M059J (cell line): ENCODE data around the gene PRCP. TPM values are rescaled to one million over a fixed set of nuclear protein-coding genes. Genes with fewer than 3 reads are reported as not detected.

Experiments
- DNase-seq: peaks from one replicate; pipeline ENCODE4 v3.0.0-alpha.2; 2012; ENCODE audit warnings: low read depth
- total RNA-seq: library from RNA; depleted of rRNA; stranded (reverse); fragments of >200 nt; shearing (Covaris generic); gene quantifications from 2 replicates; pipeline ENCODE4 v1.2.3, GENCODE V29; 2014

The PRCP gene
- total RNA-seq, 1 experiment from 2014 or later = 89.6 TPM

- DNase-seq = no peak
Observed at GRCh38 chr11:82907371-82907770, 7.1 kb upstream of the PRCP start.

DNA sequence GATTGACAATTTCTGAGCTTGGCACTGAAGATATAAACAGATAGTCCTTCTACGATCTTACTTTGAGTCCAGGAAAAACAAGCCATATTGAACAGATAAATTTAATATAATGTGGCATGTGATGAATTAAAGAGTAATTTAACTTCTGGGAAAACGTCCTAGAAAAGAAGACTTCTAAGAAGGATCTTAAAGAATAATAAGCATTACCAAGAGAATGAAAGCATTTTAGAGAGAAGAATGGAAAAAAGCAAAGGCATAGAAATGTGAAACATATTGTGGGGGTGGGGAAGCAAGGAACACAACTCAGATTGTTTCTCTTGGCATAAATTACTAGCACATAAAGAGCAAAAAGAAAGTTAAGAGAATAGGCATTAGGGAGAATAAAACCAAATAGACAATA lies 6.7 kb upstream of the PRCP start:
- no peak for DNase-seq

- peak; percentile 47 for DNase-seq
Observed at GRCh38 chr11:82906236-82906635, 6.0 kb upstream of the PRCP start.

DNA sequence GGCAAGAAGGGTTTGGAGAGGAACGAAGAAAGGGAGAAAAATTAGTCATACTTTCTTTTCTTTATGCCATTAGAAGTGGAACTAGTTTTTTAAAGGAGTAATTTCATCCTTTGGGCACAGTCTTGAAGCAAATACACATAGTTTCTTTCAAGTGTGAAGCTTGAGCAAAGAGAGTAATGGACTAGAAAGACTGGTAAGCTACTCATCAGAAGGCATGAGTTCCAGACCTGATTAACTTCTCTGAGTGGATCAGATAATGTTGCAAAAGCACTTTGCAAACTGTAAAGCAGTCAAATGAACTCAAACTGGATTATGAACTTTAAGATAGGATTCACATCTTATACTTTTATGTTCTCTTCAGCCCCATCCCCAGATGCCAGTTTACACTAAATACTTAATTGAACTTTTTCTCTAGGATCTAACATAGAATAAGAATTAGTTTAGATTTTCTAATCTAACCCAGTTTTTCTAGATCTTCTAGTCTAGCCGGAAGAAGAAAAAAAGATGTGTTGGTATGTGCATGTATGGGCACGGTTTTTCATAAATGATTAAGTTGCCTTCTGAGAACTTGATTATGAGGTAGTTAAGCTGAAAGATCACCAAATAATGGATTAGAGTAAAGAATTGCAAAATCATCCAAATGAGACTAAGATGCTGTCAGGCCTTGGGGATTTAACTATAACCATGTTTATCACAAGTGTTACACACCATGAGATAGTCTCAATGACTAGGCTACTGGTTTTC lies 3.8 kb upstream of the PRCP start:
- DNase-seq = no peak

DNA sequence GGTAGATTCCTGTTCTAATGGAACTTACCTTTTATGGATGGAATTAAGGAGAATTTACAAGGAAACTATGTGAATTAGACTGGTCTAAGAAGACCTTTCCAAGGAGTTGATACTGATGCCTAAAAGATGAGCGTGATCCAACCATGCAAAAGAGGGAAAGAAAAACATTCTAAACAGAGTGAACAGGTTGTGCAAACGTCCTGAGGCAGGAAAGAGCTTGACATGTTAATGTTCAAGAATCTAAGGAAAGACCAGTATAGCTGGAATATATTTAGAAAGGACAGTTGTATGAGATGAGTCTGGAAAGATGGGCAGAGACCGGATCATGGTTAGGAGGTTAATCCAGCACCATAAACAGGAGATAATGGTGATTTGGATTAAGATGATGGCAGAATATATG lies 2.6 kb upstream of the PRCP start:
- no peak for DNase-seq

DNA sequence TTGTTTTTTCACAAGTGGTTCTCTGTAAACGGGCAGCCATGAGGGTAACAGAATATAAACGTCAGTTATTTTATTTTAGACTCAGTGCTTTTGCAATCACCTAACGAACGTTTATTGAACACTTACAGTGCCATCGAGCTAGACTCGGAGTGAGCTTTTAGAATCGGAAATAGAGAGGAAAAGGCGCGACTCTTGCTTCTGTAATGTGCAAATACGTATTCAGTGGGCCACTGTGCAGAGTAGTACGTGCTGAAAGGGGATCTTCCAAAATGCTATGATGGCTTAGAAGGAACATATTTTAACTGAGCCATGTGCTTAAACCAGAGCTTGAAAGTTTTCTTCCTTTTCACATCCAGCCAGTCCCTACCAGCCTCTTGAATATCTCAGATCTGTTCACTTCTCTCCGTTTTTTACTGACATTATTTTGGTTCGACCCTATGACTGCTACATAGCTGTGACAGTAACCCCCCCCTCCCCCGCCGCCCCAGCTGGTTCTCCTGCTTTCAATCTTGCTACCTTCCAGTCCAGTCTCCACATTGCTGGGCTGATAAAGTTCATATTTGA lies 1.8 kb upstream of the PRCP start:
- DNase-seq = peak; percentile 20

GRCh38 chr11:82901165-82901921 lies 1.1 kb upstream of the PRCP start, which contains the start of gene DDIAS:
TSS of gene DDIAS (plus strand) at chr11:82901736. CDS start at chr11:82914739, 13,003 bp downstream.
- DNase-seq = peak; percentile 99

GRCh38 chr11:82899957-82900276 lies 313 bp downstream of the PRCP start:
- no peak for DNase-seq

GRCh38 chr11:82899186-82899820 lies 927 bp downstream of the PRCP start:
- DNase-seq = no peak

DNA sequence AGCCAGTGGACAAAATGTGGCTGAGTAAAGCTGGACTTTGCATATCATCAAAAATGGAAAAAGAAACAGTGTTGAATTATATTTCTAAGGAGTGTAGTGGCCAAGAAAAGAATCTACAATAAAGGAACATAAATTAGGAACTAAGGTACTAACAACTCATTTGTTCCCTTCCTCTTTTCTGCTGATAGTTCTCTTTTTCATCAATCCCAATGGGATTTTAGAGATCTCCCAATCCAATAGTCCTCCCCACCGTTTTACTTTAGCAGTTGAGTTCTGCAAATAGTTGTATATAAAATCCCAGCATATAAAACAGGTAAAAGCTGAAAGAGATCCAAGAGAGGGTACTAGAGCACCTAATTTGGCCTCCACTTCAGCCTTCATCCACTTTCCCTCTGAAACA lies 2.0 kb downstream of the PRCP start:
- DNase-seq = no peak

GRCh38 chr11:82896183-82896582 lies 4.0 kb downstream of the PRCP start:
- no peak for DNase-seq

DNA sequence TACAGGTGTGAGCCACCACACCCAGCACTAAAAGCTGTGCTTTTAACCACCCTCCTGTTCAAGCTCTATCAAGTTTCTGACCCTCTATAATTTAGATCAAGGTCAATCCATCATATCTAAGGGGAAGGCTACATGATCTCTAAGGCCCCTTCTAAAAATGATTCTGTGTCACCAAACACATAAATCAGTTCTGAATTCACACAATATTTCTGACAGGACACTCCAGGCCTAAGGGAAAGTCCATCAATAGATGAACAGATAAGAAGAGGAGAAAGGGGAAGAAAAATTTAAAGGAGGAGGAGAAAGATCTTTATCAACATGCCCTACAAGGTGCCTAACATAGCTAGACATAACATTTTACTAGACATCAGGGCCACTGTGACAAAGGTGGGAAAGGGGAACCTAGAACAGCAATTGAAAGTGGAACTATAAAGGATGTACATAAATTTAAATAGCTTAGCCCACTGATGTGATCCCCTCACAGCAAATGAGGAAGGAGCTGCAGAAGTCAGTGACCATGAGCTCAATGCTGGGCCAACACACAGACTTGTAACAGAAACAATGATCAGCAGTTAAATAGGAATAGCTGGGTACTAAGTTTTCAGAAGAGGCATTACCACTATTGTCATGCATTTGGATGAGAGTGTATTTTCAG lies 4.7 kb downstream of the PRCP start:
- DNase-seq = no peak

GRCh38 chr11:82892611-82893169 lies 7.5 kb downstream of the PRCP start:
- no peak for DNase-seq

- DNase-seq = no peak
Observed at GRCh38 chr11:82890936-82891335, 9.3 kb downstream of the PRCP start.

- DNase-seq = no peak
Observed at GRCh38 chr11:82890002-82890341, 10.3 kb downstream of the PRCP start.

- DNase-seq = no peak
Observed at GRCh38 chr11:82889133-82890001, 10.9 kb downstream of the PRCP start.

DNA sequence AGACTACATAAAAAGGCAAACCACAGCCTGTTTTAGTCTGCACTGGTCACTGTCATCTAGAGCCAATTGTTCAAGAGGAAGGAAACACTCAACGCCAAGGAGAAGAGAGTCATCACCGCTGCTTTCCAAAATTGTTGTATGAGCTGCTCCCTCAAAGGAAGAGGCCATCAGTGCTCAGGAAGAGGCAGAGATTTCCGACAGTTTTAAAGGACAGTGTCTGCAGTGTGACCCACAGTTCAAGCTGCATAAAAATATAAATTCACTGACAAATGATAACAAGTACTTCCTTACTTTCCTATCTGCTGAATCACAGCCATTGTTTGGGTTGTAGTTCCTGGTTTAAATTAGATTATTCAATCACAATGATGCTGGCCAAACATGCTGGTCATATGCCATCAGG lies 16.4 kb downstream of the PRCP start:
- DNase-seq = no peak

DNA sequence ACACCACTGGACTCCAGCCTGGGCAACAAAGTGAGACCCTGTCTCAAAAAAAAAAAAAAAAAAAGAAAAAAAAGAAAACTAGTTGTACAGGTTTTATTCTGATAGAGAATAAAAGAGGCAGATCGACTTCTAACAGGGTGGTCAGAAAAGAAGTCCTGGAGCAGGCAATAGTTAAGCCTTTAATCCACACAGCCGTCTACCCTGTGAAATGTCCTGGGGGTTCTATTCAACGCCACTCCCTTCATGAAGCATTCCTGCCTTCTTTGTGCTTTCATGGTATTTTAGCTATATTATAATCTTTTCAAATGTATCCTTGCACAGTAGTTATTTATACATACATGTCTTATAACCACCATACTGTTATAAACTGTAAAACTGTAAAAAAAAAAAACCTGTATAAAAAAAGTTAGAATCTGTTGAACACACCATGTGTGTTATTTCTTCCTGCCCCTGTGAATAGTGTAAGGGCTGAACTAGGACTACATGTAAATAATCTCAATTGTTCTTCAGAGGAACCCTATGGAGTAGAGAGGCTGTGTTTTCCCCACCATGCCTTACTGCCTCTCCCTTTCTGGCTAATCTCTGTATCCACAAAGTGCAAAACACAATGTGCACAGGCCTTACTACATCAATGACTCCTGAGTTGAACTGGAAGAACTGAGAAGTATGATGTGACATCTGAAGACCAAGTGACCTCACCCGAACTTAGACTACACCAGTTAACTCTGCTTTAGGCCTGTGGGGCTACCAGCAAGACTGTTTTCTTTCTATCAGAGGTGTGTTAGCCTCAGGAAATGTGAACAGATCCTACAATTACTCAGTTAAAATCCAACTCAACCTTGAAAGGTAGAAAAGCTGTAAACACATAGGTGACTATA lies 25.3 kb downstream of the PRCP start:
- no peak for DNase-seq

- DNase-seq = no peak
Observed at GRCh38 chr11:82873919-82874333, 26.3 kb downstream of the PRCP start.
